Activated B cell treated with CpG ODN at 0.5 μM for 24 hours (primary cell): Measurements from ENCODE around the gene PCBD1. TPM values are rescaled to one million over a fixed set of nuclear protein-coding genes. Genes with fewer than 3 reads are reported as not detected.

Source experiments
- ATAC-seq: fragments of 200-7000 bp; cut with Tn5 transposase; one replicate; pipeline ENCODE4 v1.10.0; 2021; ENCODE audit warnings: low read depth, mild to moderate bottlenecking, moderate library complexity
- CTCF ChIA-PET: fragments of 350-600 bp; sonication (Branson Sonifier 250); formaldehyde crosslinking; loops from one replicate; lab custom pipeline; 2021; ENCODE audit warnings: antibody characterized with exemption; lab: Charles Lee
- POLR2A ChIA-PET: fragments of 350-600 bp; sonication (Branson Sonifier 250); formaldehyde crosslinking; loops from one replicate; lab custom pipeline; 2021; ENCODE audit warnings: antibody characterized with exemption; lab: Charles Lee
- DNase-seq: peaks from one replicate; pipeline ENCODE4 v3.0.0; 2022
- H3K27ac Mint-ChIP-seq: one replicate; pipeline ENCODE4 v1.8.0; 2020; ENCODE audit warnings: mixed read lengths
- H3K27me3 Mint-ChIP-seq: one replicate; pipeline ENCODE4 v1.8.0; 2021; ENCODE audit warnings: mixed read lengths
- H3K36me3 Mint-ChIP-seq: one replicate; pipeline ENCODE4 v1.8.0; 2021; ENCODE audit warnings: low read depth, mixed read lengths
- H3K4me1 Mint-ChIP-seq: one replicate; pipeline ENCODE4 v1.8.0; 2021; ENCODE audit warnings: mixed read lengths
- H3K4me3 Mint-ChIP-seq: one replicate; pipeline ENCODE4 v1.8.0; 2020; ENCODE audit warnings: mild to moderate bottlenecking, mixed read lengths
- H3K9me3 Mint-ChIP-seq: one replicate; pipeline ENCODE4 v1.8.0; 2020; ENCODE audit warnings: mixed read lengths
- intact Hi-C: fragments of 100-400 bp; cut with micrococcal nuclease; formaldehyde crosslinking; loops from one replicate; pipeline ENCODE4 v1.15.1; 2024
- total RNA-seq: library from RNA; stranded (reverse); gene quantifications from 2 replicates; pipeline ENCODE4 v1.2.3, GENCODE V29; 2022
- TF ChIP-seq, protein P1 (sequence below): fragments of 200-600 bp; IDR thresholded peaks from one replicate; pipeline ENCODE4 v1.8.0; 2022; ENCODE audit warnings: antibody characterized with exemption, mild to moderate bottlenecking

The PCBD1 gene
- total RNA-seq, 1 donor from 2014 or later, result 37.3 TPM

DNA sequence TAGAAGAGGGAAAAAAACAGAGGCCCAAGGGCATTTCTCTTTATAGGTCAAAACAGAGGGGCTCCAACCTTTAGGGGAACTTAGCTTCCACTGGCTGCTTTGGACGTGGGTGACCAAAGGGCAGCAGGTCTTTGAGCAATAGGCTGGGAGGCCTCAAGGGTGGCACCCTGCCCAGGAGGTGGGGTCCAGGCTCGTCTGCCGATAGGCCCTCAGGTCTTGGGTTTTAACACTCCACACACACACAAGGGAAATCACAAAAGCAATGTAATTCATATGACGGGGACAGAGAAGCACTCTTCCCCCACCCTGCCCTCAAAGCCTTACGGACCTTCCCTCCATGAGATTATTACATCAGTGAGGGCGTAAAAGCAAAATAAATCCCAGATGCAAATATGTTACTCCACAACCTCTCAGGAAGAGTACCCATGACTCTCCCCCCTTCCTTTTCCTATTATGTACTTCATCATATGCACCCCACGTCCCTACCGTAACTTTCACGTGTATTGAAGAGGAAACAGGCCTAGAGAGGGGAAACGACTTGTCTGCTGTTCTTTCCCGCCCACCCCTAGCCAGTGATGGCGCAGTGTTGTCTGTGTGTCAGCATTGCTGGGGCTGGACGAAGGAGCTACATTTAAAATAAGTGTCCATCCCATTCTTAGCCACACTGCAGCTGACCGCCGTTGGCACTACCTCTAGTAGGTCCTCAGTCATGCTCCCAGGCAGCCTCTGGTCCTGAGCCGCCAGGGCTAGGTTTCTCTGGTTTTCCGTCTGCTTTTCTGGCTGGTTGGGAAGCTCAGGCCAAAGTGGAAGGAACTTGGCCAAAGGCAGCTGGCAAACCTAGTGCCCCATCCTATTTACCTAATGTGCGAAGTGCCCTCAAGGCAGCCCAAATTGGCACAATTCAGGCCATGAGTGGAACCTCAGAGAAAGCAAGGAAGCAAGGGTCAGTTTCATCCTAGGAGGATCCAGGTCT is 2.1 kb downstream of the PCBD1 start:
- intact Hi-C loops, result loop anchor here (10.0 kb wide), 1 partner anchor 741 kb away; the partner anchor contains the start of gene TYSND1
- Mint-ChIP-seq H3K4me3 (no peak overlapping the region), H3K36me3 (peaks cover 22% of the 10 kb centered on the region), H3K27ac (no peak overlapping the region), H3K4me1 (peaks cover 8% of the 10 kb centered on the region), H3K27me3 (no peaks in the 10 kb centered on the region), H3K9me3 (no peaks in the 10 kb centered on the region)
- TF ChIP-seq, protein P1, sequence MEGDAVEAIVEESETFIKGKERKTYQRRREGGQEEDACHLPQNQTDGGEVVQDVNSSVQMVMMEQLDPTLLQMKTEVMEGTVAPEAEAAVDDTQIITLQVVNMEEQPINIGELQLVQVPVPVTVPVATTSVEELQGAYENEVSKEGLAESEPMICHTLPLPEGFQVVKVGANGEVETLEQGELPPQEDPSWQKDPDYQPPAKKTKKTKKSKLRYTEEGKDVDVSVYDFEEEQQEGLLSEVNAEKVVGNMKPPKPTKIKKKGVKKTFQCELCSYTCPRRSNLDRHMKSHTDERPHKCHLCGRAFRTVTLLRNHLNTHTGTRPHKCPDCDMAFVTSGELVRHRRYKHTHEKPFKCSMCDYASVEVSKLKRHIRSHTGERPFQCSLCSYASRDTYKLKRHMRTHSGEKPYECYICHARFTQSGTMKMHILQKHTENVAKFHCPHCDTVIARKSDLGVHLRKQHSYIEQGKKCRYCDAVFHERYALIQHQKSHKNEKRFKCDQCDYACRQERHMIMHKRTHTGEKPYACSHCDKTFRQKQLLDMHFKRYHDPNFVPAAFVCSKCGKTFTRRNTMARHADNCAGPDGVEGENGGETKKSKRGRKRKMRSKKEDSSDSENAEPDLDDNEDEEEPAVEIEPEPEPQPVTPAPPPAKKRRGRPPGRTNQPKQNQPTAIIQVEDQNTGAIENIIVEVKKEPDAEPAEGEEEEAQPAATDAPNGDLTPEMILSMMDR, result no peak
- POLR2A ChIA-PET, result no interaction called here
- ATAC-seq (no peak), DNase-seq (no peak)
- CTCF ChIA-PET, result no interaction called here

GRCh38 chr10:70885481-70885880 is 2.9 kb downstream of the PCBD1 start:
- Mint-ChIP-seq H3K27ac (no peak overlapping the region), H3K36me3 (peaks cover 22% of the 10 kb centered on the region), H3K4me1 (peaks cover 8% of the 10 kb centered on the region), H3K9me3 (no peaks in the 10 kb centered on the region), H3K27me3 (no peaks in the 10 kb centered on the region), H3K4me3 (no peak overlapping the region)
- POLR2A ChIA-PET, result no interaction called here
- CTCF ChIA-PET, result no interaction called here
- TF ChIP-seq, protein P1, result no peak
- intact Hi-C loops, result loop anchor here (10.0 kb wide), 1 partner anchor 741 kb away; the partner anchor contains the start of gene TYSND1
- DNase-seq (no peak), ATAC-seq (no peak)

DNA sequence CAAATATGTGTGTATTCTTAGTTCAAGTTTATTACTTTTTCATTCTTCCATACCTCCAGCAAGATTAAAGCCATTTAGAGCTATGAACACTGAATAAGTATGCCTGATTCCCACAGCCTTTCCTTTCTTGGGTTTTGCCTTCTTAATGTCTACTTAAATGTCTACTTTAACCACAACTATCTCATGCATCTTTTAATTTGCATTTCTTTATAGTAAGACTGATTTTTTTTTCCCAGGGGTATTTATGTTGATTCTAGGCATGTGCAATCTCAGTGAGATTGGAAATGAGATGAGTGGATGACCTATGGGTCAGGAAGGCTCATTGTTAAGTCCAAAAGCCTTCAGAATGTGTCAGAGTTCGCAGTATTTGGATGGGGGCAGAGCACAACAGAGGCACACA is 3.6 kb downstream of the PCBD1 start:
- CTCF ChIA-PET, result interaction anchor here (1.0 to 1.5 kb wide), 2 partner anchors 27 to 334 kb away, joined by 3 to 4 read pairs; no protein-coding TSS in a partner anchor
- TF ChIP-seq, protein P1, result no peak
- Mint-ChIP-seq H3K9me3 (no peaks in the 10 kb centered on the region), H3K4me1 (peaks cover 12% of the 10 kb centered on the region), H3K36me3 (peaks cover 25% of the 10 kb centered on the region), H3K4me3 (no peak overlapping the region), H3K27ac (no peak overlapping the region), H3K27me3 (no peaks in the 10 kb centered on the region)
- intact Hi-C loops, result loop anchor here (5.0 to 10.0 kb wide), 2 partner anchors 662 to 740 kb away; partner anchors contain the start of gene TYSND1
- POLR2A ChIA-PET, result no interaction called here
- DNase-seq (no peak), ATAC-seq (no peak)

DNA sequence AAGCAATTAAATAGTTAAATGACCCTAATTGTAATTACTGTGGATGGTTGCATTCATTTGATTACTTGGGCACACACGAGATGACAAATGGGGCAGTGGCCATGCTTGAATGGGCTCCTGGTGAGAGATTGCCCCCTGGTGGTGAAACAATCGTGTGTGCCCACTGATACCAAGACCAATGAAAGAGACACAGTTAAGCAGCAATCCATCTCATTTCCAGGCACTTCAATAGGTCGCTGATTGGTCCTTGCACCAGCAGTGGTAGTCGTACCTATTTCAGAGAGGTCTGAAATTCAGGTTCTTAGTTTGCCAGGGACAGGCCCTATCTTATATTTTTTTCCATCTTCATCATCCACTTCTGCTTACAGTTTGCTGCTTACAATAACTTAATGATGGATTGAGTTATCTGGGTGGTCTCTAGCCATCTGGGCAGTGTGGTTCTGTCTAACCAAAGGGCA is 8.3 kb downstream of the PCBD1 start:
- no peaks in the 10 kb centered on the region for H3K27me3 Mint-ChIP-seq
- no peaks in the 10 kb centered on the region for H3K9me3 Mint-ChIP-seq
- peaks cover 4% of the 10 kb centered on the region for H3K4me1 Mint-ChIP-seq
- H3K36me3 Mint-ChIP-seq, result peaks cover 56% of the 10 kb centered on the region
- no peak overlapping the region for H3K4me3 Mint-ChIP-seq
- intact Hi-C loops, result loop anchor here (1.0 to 10.0 kb wide), 6 partner anchors 65 to 735 kb away; partner anchors contain the start of genes SGPL1 and TYSND1
- POLR2A ChIA-PET, result interaction anchor here (1.2 kb wide), 1 partner anchor 8 kb away, joined by 3 read pairs; the partner anchor contains the start of gene PCBD1
- ATAC-seq, result peak; percentile 96
- DNase-seq, result peak; percentile 40
- CTCF ChIA-PET, result interaction anchor here (1.0 to 2.7 kb wide), 3 partner anchors 60 to 419 kb away, joined by 3 to 8 read pairs (median 4); partner anchors contain the start of gene SGPL1
- TF ChIP-seq, protein P1, result peak; percentile 84
- H3K27ac Mint-ChIP-seq, result peak overlapping the region; percentile 25
